Activated T-helper 1 cell treated with anti-CD3 and anti-CD28 coated beads, Interleukin-12 subunit alpha, Interleukin-12 subunit beta, Interleukin-2, Interleukin-4 antibody, amounts not matched to agents 30 ng/mL and 10 ng/mL and 1 ng/mL, durations not matched to agents 14 hours and 24 hours and 36 hours (primary cell): ENCODE data around the gene BRD1. TPM values are rescaled to one million over a fixed set of nuclear protein-coding genes. Genes with fewer than 3 reads are reported as not detected.

Source experiments
- DNase-seq: peaks from one replicate; pipeline ENCODE4 v3.0.0; 2021; ENCODE audit warnings: low spot score
- H3K27ac Mint-ChIP-seq: one replicate; pipeline ENCODE4 v1.8.0; 2021; ENCODE audit warnings: mild to moderate bottlenecking, mixed read lengths
- H3K27me3 Mint-ChIP-seq: one replicate; pipeline ENCODE4 v1.8.0; 2022; ENCODE audit warnings: mild to moderate bottlenecking, moderate library complexity, mixed read lengths; ENCODE audit not compliant: insufficient read depth
- H3K36me3 Mint-ChIP-seq: one replicate; pipeline ENCODE4 v1.8.0; 2021; ENCODE audit warnings: low read depth, mixed read lengths
- H3K4me1 Mint-ChIP-seq: one replicate; pipeline ENCODE4 v1.8.0; 2021; ENCODE audit warnings: low read depth, mixed read lengths
- H3K4me3 Mint-ChIP-seq: one replicate; pipeline ENCODE4 v1.8.0; 2021; ENCODE audit warnings: mild to moderate bottlenecking, moderate library complexity, mixed read lengths
- H3K9me3 Mint-ChIP-seq: one replicate; pipeline ENCODE4 v1.8.0; 2021; ENCODE audit warnings: mixed read lengths
- intact Hi-C: fragments of 100-400 bp; cut with micrococcal nuclease; formaldehyde crosslinking; loops from one replicate; pipeline ENCODE4 v1.15.1; 2024
- total RNA-seq: library from RNA; stranded (reverse); gene quantifications from 2 replicates; pipeline ENCODE4 v1.2.3, GENCODE V29; 2022

Gene BRD1
- total RNA-seq, 1 donor from 2014 or later = 45.5 TPM

- no peak overlapping the region for H3K27ac Mint-ChIP-seq
- intact Hi-C loops = no loop called here
Observed at GRCh38 chr22:49748514-49748913, 79.2 kb downstream of the BRD1 start.

GRCh38 chr22:49747716-49748115 lies 80.0 kb downstream of the BRD1 start:
- intact Hi-C loops = no loop called here
- DNase-seq = no peak

More at GRCh38 chr22:49748514-49748913, 79.2 kb downstream of the BRD1 start:
- H3K4me1 Mint-ChIP-seq = no peaks in the 10 kb centered on the region
- peaks cover 8% of the 10 kb centered on the region for H3K27me3 Mint-ChIP-seq
- no peak for DNase-seq
- H3K9me3 Mint-ChIP-seq = peaks cover 42% of the 10 kb centered on the region
- H3K4me3 Mint-ChIP-seq = no peak overlapping the region
- peaks cover 4% of the 10 kb centered on the region for H3K36me3 Mint-ChIP-seq

GRCh38 chr22:49747130-49747529 lies 80.5 kb downstream of the BRD1 start:
- Mint-ChIP-seq H3K36me3 (peaks cover 4% of the 10 kb centered on the region), H3K9me3 (peaks cover 43% of the 10 kb centered on the region), H3K27ac (no peak overlapping the region), H3K4me3 (no peak overlapping the region), H3K4me1 (no peaks in the 10 kb centered on the region), H3K27me3 (peaks cover 8% of the 10 kb centered on the region)
- DNase-seq = no peak
- intact Hi-C loops = no loop called here

More at GRCh38 chr22:49747716-49748115, 80.0 kb downstream of the BRD1 start:
- Mint-ChIP-seq H3K27ac (no peak overlapping the region), H3K9me3 (peaks cover 43% of the 10 kb centered on the region), H3K36me3 (peaks cover 4% of the 10 kb centered on the region), H3K27me3 (peaks cover 8% of the 10 kb centered on the region), H3K4me3 (no peak overlapping the region), H3K4me1 (no peaks in the 10 kb centered on the region)

- no peak overlapping the region for H3K27ac Mint-ChIP-seq
- intact Hi-C loops = no loop called here
Observed at GRCh38 chr22:49746065-49746464, 81.6 kb downstream of the BRD1 start.

GRCh38 chr22:49740242-49740641 lies 87.4 kb downstream of the BRD1 start:
- DNase-seq = no peak
- peaks cover 15% of the 10 kb centered on the region for H3K9me3 Mint-ChIP-seq
- H3K27me3 Mint-ChIP-seq = peaks cover 8% of the 10 kb centered on the region

More at GRCh38 chr22:49746065-49746464, 81.6 kb downstream of the BRD1 start:
- H3K9me3 Mint-ChIP-seq = peaks cover 43% of the 10 kb centered on the region
- DNase-seq = no peak
- no peak overlapping the region for H3K4me3 Mint-ChIP-seq
- H3K4me1 Mint-ChIP-seq = no peaks in the 10 kb centered on the region
- peaks cover 4% of the 10 kb centered on the region for H3K36me3 Mint-ChIP-seq
- peaks cover 12% of the 10 kb centered on the region for H3K27me3 Mint-ChIP-seq

GRCh38 chr22:49739138-49739537 lies 88.5 kb downstream of the BRD1 start:
- Mint-ChIP-seq H3K4me1 (no peaks in the 10 kb centered on the region), H3K4me3 (no peak overlapping the region), H3K9me3 (peaks cover 7% of the 10 kb centered on the region), H3K27ac (no peak overlapping the region), H3K27me3 (peaks cover 8% of the 10 kb centered on the region), H3K36me3 (no peaks in the 10 kb centered on the region)
- DNase-seq = no peak
- intact Hi-C loops = no loop called here

More at GRCh38 chr22:49740242-49740641, 87.4 kb downstream of the BRD1 start:
- no peak overlapping the region for H3K27ac Mint-ChIP-seq
- H3K4me3 Mint-ChIP-seq = no peak overlapping the region
- intact Hi-C loops = no loop called here
- no peaks in the 10 kb centered on the region for H3K4me1 Mint-ChIP-seq
- no peaks in the 10 kb centered on the region for H3K36me3 Mint-ChIP-seq

- Mint-ChIP-seq H3K27ac (no peak overlapping the region), H3K36me3 (no peaks in the 10 kb centered on the region), H3K9me3 (peaks cover 1% of the 10 kb centered on the region), H3K4me1 (peaks cover 2% of the 10 kb centered on the region), H3K27me3 (peaks cover 8% of the 10 kb centered on the region), H3K4me3 (no peak overlapping the region)
- intact Hi-C loops = no loop called here
- no peak for DNase-seq
Observed at GRCh38 chr22:49738566-49738965, 89.1 kb downstream of the BRD1 start.

GRCh38 chr22:49738006-49738405 lies 89.7 kb downstream of the BRD1 start:
- Mint-ChIP-seq H3K27me3 (peaks cover 8% of the 10 kb centered on the region), H3K36me3 (no peaks in the 10 kb centered on the region), H3K27ac (no peak overlapping the region), H3K4me1 (peaks cover 4% of the 10 kb centered on the region), H3K4me3 (no peak overlapping the region), H3K9me3 (no peaks in the 10 kb centered on the region)
- intact Hi-C loops = no loop called here
- no peak for DNase-seq

GRCh38 chr22:49737101-49737551 lies 90.5 kb downstream of the BRD1 start:
- Mint-ChIP-seq H3K27ac (no peak overlapping the region), H3K36me3 (no peaks in the 10 kb centered on the region), H3K27me3 (peaks cover 11% of the 10 kb centered on the region), H3K9me3 (no peaks in the 10 kb centered on the region), H3K4me1 (peaks cover 4% of the 10 kb centered on the region), H3K4me3 (no peak overlapping the region)
- intact Hi-C loops = no loop called here
- no peak for DNase-seq

- H3K9me3 Mint-ChIP-seq = no peaks in the 10 kb centered on the region
- H3K27ac Mint-ChIP-seq = no peak overlapping the region
- H3K4me3 Mint-ChIP-seq = no peak overlapping the region
- no peak for DNase-seq
- H3K4me1 Mint-ChIP-seq = peaks cover 4% of the 10 kb centered on the region
- no peaks in the 10 kb centered on the region for H3K36me3 Mint-ChIP-seq
- intact Hi-C loops = no loop called here
- peaks cover 9% of the 10 kb centered on the region for H3K27me3 Mint-ChIP-seq
Observed at GRCh38 chr22:49736538-49736937, 91.1 kb downstream of the BRD1 start.

GRCh38 chr22:49735901-49736421 lies 91.7 kb downstream of the BRD1 start:
- no peak for DNase-seq
- intact Hi-C loops = no loop called here
- Mint-ChIP-seq H3K4me1 (peaks cover 4% of the 10 kb centered on the region), H3K36me3 (no peaks in the 10 kb centered on the region), H3K4me3 (no peak overlapping the region), H3K9me3 (no peaks in the 10 kb centered on the region), H3K27me3 (peaks cover 8% of the 10 kb centered on the region), H3K27ac (no peak overlapping the region)

- Mint-ChIP-seq H3K27me3 (peaks cover 4% of the 10 kb centered on the region), H3K4me1 (peaks cover 4% of the 10 kb centered on the region), H3K9me3 (no peaks in the 10 kb centered on the region), H3K4me3 (no peak overlapping the region), H3K27ac (no peak overlapping the region), H3K36me3 (no peaks in the 10 kb centered on the region)
- DNase-seq = no peak
- intact Hi-C loops = no loop called here
Observed at GRCh38 chr22:49735411-49735900, 92.2 kb downstream of the BRD1 start.

- Mint-ChIP-seq H3K27ac (no peak overlapping the region), H3K36me3 (no peaks in the 10 kb centered on the region), H3K9me3 (no peaks in the 10 kb centered on the region), H3K27me3 (peaks cover 7% of the 10 kb centered on the region), H3K4me3 (no peak overlapping the region), H3K4me1 (peaks cover 4% of the 10 kb centered on the region)
- intact Hi-C loops = no loop called here
- DNase-seq = no peak
Observed at GRCh38 chr22:49734882-49735281, 92.8 kb downstream of the BRD1 start.

GRCh38 chr22:49734390-49734789 lies 93.3 kb downstream of the BRD1 start:
- H3K36me3 Mint-ChIP-seq = no peaks in the 10 kb centered on the region
- H3K4me3 Mint-ChIP-seq = no peak overlapping the region
- H3K4me1 Mint-ChIP-seq = peaks cover 4% of the 10 kb centered on the region
- H3K9me3 Mint-ChIP-seq = no peaks in the 10 kb centered on the region
- DNase-seq = no peak
- H3K27me3 Mint-ChIP-seq = peaks cover 7% of the 10 kb centered on the region
- H3K27ac Mint-ChIP-seq = no peak overlapping the region
- intact Hi-C loops = no loop called here
